HL-60 (cell line): Measurements from ENCODE around the gene TMEM63C.

Experiments used
- DNase-seq, 2 experiments: peaks; one replicate each; pipeline ENCODE4 v3.0.0-alpha.2; 2010 to 2020; ENCODE audit warnings: low read depth in 1 of 2, low spot score in 1 of 2
- H3K27ac ChIP-seq: fragments of 250-450 bp; sonication (Bioruptor Pico); replicated peaks from 2 replicates; pipeline ENCODE4 v1.5.1; 2020; ENCODE audit warnings: mild to moderate bottlenecking, moderate library complexity
- H3K27me3 ChIP-seq: fragments of 250-450 bp; sonication (Bioruptor Pico); 2 replicates; pipeline ENCODE4 v1.5.1; 2021; ENCODE audit warnings: mild to moderate bottlenecking, moderate library complexity; ENCODE audit not compliant: insufficient read depth, poor library complexity, severe bottlenecking
- H3K4me3 ChIP-seq: replicated peaks from 2 replicates; pipeline ENCODE4 v1.5.1; 2011; ENCODE audit warnings: mild to moderate bottlenecking, control low read depth, low read length; ENCODE audit not compliant: insufficient read depth
- GABPA ChIP-seq: IDR thresholded peaks from 2 replicates; pipeline ENCODE4 v1.6.1; 2012; ENCODE audit warnings: low read depth
- POLR2AphosphoS5 ChIP-seq: IDR thresholded peaks from 2 replicates; pipeline ENCODE4 v1.6.1; 2012; ENCODE audit warnings: low read depth
- SPI1 ChIP-seq: IDR thresholded peaks from 2 replicates; pipeline ENCODE4 v1.6.1; 2012; ENCODE audit warnings: low read depth, mild to moderate bottlenecking, borderline replicate concordance
- TF ChIP-seq, protein P1 (sequence below): IDR thresholded peaks from 2 replicates; pipeline ENCODE4 v1.6.1; 2012; ENCODE audit warnings: low read depth; ENCODE audit not compliant: insufficient replicate concordance
- TF ChIP-seq, protein P2 (sequence below): IDR thresholded peaks from one replicate; pipeline ENCODE4 v1.5.1; 2011; ENCODE audit warnings: low read length, control low read depth, inconsistent platforms; ENCODE audit not compliant: insufficient read depth

Gene TMEM63C

DNA sequence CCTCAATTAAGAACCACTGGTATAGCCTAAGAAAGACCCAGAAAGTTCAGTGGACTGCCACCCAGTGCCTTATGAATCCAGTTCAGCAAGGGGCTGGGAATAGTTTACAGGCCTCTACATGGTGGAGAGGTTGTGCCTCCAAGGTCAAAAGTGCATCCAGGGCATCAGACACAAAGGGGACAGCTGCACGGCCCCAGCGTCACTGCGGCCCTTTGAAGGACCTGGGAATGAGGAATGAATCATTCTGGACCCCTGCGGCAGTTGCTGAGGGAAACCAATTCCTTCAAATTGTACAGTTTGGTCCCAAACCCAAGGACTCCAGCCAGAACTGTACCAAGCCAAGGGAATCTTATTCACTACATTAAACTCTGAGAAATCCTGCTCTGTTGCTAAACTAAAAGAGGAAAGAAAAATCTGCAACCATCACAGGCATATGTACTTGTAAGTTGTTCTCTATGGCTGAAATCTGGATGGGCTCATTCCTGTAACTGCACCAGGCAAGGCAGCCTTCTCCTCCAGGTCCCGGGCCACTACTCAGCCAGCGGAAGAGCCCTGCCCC, 100.3 kb downstream of the TMEM63C start:
- Histone ChIP-seq H3K27ac (no peak overlapping the region), H3K4me3 (no peak overlapping the region), H3K27me3 (no peaks in the 10 kb centered on the region)
- DNase-seq, result no peak
- TF ChIP-seq, protein P1, sequence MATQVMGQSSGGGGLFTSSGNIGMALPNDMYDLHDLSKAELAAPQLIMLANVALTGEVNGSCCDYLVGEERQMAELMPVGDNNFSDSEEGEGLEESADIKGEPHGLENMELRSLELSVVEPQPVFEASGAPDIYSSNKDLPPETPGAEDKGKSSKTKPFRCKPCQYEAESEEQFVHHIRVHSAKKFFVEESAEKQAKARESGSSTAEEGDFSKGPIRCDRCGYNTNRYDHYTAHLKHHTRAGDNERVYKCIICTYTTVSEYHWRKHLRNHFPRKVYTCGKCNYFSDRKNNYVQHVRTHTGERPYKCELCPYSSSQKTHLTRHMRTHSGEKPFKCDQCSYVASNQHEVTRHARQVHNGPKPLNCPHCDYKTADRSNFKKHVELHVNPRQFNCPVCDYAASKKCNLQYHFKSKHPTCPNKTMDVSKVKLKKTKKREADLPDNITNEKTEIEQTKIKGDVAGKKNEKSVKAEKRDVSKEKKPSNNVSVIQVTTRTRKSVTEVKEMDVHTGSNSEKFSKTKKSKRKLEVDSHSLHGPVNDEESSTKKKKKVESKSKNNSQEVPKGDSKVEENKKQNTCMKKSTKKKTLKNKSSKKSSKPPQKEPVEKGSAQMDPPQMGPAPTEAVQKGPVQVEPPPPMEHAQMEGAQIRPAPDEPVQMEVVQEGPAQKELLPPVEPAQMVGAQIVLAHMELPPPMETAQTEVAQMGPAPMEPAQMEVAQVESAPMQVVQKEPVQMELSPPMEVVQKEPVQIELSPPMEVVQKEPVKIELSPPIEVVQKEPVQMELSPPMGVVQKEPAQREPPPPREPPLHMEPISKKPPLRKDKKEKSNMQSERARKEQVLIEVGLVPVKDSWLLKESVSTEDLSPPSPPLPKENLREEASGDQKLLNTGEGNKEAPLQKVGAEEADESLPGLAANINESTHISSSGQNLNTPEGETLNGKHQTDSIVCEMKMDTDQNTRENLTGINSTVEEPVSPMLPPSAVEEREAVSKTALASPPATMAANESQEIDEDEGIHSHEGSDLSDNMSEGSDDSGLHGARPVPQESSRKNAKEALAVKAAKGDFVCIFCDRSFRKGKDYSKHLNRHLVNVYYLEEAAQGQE, result no peak
- no peak for TF ChIP-seq SPI1
- no peak for TF ChIP-seq POLR2AphosphoS5
- TF ChIP-seq GABPA, result no peak
- TF ChIP-seq, protein P2, sequence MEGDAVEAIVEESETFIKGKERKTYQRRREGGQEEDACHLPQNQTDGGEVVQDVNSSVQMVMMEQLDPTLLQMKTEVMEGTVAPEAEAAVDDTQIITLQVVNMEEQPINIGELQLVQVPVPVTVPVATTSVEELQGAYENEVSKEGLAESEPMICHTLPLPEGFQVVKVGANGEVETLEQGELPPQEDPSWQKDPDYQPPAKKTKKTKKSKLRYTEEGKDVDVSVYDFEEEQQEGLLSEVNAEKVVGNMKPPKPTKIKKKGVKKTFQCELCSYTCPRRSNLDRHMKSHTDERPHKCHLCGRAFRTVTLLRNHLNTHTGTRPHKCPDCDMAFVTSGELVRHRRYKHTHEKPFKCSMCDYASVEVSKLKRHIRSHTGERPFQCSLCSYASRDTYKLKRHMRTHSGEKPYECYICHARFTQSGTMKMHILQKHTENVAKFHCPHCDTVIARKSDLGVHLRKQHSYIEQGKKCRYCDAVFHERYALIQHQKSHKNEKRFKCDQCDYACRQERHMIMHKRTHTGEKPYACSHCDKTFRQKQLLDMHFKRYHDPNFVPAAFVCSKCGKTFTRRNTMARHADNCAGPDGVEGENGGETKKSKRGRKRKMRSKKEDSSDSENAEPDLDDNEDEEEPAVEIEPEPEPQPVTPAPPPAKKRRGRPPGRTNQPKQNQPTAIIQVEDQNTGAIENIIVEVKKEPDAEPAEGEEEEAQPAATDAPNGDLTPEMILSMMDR, result no peak

DNA sequence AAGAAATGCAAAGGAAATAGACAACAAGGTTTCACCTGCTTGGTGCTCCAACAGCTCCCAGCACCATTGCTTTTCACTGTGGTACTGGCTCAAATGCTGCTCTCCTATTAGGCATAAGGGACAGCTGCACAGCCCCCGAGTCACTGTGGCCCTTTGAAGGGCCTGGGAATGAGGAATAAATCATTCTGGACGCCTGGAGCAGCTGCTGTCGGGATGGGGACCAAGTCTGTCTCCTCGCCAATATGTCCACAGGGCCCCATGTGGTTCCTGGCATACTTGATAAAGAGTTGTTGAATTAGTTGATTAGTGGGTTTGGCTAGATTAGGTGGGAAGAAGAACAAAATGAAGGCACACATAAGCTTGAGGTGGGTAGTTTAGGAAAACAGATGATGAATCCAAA, 102.5 kb downstream of the TMEM63C start:
- DNase-seq, result no peak
- TF ChIP-seq, protein P2, result no peak
- TF ChIP-seq, protein P1, result no peak
- no peak for TF ChIP-seq GABPA
- Histone ChIP-seq H3K27ac (no peak overlapping the region), H3K4me3 (no peak overlapping the region), H3K27me3 (no peaks in the 10 kb centered on the region)

DNA sequence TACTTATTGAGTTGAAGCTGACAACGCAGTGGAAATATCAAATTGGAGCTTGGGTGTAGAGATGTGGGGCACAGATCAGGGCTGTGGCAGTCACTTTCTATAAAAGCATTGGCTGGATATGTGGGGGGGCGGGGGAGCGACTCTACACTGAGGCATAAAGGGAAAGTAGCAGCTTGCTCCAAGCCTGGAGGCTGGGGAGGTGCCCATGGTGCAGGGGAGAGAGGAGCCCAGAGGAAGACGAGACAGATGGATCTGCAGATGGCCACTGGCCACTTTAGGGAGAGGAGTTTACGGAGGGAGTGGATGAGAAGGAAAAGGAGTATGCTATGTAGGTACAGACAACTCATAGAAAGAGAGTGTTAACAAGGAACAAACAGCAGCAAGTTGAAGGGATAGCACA, 102.9 kb downstream of the TMEM63C start:
- no peak for DNase-seq
- TF ChIP-seq, protein P2, result no peak
- TF ChIP-seq POLR2AphosphoS5 (no peak), SPI1 (no peak), GABPA (no peak)
- TF ChIP-seq, protein P1, result no peak
- no peak overlapping the region for H3K27ac ChIP-seq

More for the DNA sequence above, 102.9 kb downstream of the TMEM63C start:
- no peak overlapping the region for H3K4me3 ChIP-seq
- no peaks in the 10 kb centered on the region for H3K27me3 ChIP-seq
